ENCODE measurements around the gene RCAN3. TPM values are rescaled to one million over a fixed set of nuclear protein-coding genes. Genes with fewer than 3 reads are reported as not detected.

Gene RCAN3
- total and polyA plus RNA-seq, 2 of the 13 experiments (the other 11 are each of a cell fraction or from before 2014, with no cell fraction given): 12.2 to 13.3 TPM

DNA sequence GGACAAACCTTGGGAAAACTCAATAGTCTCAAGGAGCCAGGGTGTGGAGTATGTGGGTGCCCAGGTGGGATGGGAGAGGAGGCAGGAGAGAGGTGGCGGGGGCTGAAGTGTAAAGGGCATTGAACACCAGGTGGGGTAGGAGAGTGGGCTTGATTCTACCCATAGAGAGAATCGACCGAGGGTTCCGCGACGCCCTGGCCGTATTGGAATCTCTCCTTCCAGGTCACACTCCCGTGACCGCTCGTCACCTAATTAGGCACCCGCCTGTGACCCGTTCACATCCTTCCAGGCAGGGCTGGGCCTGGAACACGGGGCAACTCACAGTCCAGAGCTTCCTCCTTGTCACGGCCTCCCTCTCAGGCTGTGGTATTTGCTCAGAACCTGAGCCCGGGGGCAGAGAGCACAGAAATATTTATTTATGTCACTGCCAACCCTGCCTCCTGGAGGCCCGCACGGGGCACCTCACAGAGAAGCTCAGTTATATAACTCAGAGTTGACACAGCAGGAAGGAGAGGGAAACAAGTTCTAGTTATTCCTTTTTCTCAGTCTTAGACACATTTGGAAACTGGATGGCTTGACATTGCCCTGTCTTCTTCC is 65.3 kb downstream of the RCAN3 start (continued):
- TF ChIP-seq PHF8 (CRISPR knock-in tag; IDR thresholded peaks at IDR 0.05): peak; percentile 52; the same call in 1 of the 2 replicates
- TF ChIP-seq, protein P1, sequence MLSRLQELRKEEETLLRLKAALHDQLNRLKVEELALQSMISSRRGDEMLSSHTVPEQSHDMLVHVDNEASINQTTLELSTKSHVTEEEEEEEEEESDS (CRISPR knock-in tag; IDR thresholded peaks at IDR 0.05; ENCODE audit: borderline replicate concordance): 0 out of 2 replicates have a peak, but pooled peaks have one; percentile 67
- no peak for TF ChIP-seq ZNF614 (CRISPR knock-in tag; IDR thresholded peaks at IDR 0.05; ENCODE audit: borderline replicate concordance)
- no peak for TF ChIP-seq ZNF468 (CRISPR knock-in tag; IDR thresholded peaks at IDR 0.05)
- TF ChIP-seq CCAR2 (optimal IDR thresholded peaks at IDR 0.05; ENCODE audit: low read depth, low read length): no peak
- peak; percentile 85 for TF ChIP-seq MLX (CRISPR knock-in tag; IDR thresholded peaks at IDR 0.05)
- TF ChIP-seq ZNF709 (CRISPR knock-in tag; IDR thresholded peaks at IDR 0.05): no peak
- no peak for TF ChIP-seq MLXIP (CRISPR knock-in tag; IDR thresholded peaks at IDR 0.05; ENCODE audit: borderline replicate concordance)
- TF ChIP-seq TCF7 (IDR thresholded peaks at IDR 0.05; ENCODE audit: low read depth): peak; percentile 64; the same call in 1 of the 2 replicates
- no peak for TF ChIP-seq ONECUT2 (CRISPR knock-in tag; IDR thresholded peaks at IDR 0.05)
- peak; percentile 50 for TF ChIP-seq THAP11 (CRISPR knock-in tag; IDR thresholded peaks at IDR 0.05)
- peak; percentile 93; the same call in 1 of the 2 replicates for TF ChIP-seq ZBTB4 (CRISPR knock-in tag; IDR thresholded peaks at IDR 0.05; ENCODE audit: borderline replicate concordance)
- TF ChIP-seq NFRKB (IDR thresholded peaks at IDR 0.05): no peak
- TF ChIP-seq ZNF124 (CRISPR knock-in tag; IDR thresholded peaks at IDR 0.05): 0 out of 2 replicates have a peak, but pooled peaks have one; percentile 42
- no peak for TF ChIP-seq PLRG1 (conservative IDR thresholded peaks at IDR 0.05)
- TF ChIP-seq PBX2 (CRISPR knock-in tag; IDR thresholded peaks at IDR 0.05): no peak

Measured in HepG2 (cell line).